Stomach (tissue), 9 donors: Measurements from ENCODE around the gene SEBOX. TPM values are rescaled to one million over a fixed set of nuclear protein-coding genes. Genes with fewer than 3 reads are reported as not detected.

Source experiments
- DNase-seq, 2 donors: peaks; one replicate each; pipeline versions ENCODE4 v3.0.0 to v3.0.0-alpha.2; 2013 to 2019
- H3K27ac ChIP-seq, 5 donors: fragments of 200-600 bp in 4 of 5; sonication (generic) in 4 of 5; one replicate each; pipeline ENCODE4 v1.5.1; 2013 to 2019; ENCODE audit warnings: mild to moderate bottlenecking in 1 of 5, moderate library complexity in 1 of 5
- H3K27me3 ChIP-seq, 3 donors: fragments of 200-600 bp; sonication (generic); one replicate each; pipeline ENCODE4 v1.5.1; 2017 to 2019; ENCODE audit warnings: mixed run types in 1 of 3
- H3K36me3 ChIP-seq, 4 donors: fragments of 200-600 bp; sonication (generic); 1 replicate in 3 of 4; 2 replicates in 1 of 4; pipeline ENCODE4 v1.5.1; 2016 to 2019
- H3K4me1 ChIP-seq, 4 donors: fragments of 200-600 bp; sonication (generic); one replicate each; pipeline ENCODE4 v1.5.1; 2016 to 2019
- H3K4me3 ChIP-seq, 4 donors: fragments of 200-600 bp; sonication (generic) in 3 of 4; one replicate each; pipeline ENCODE4 v1.5.1; 2016 to 2019; ENCODE audit warnings: mild to moderate bottlenecking in 1 of 4
- H3K9me3 ChIP-seq, 4 donors: fragments of 200-600 bp; sonication (generic); one replicate each; pipeline ENCODE4 v1.5.1; 2016 to 2019
- EP300 ChIP-seq: sonication (generic); formaldehyde crosslinking; IDR thresholded peaks from one replicate; pipeline ENCODE4 v1.6.1; 2017; ENCODE audit warnings: antibody characterized with exemption
- POLR2A ChIP-seq, 4 donors: fragments of 450-650 bp; IDR thresholded peaks; one replicate each; pipeline ENCODE4 v1.6.1; 2016; ENCODE audit warnings: antibody characterized with exemption in 4 of 4, control low read depth in 2 of 4, mild to moderate bottlenecking in 1 of 4, moderate library complexity in 1 of 4
- POLR2AphosphoS5 ChIP-seq, 3 donors: sonication (generic); formaldehyde crosslinking; IDR thresholded peaks; one replicate each; pipeline ENCODE4 v1.6.1; 2016; ENCODE audit warnings: antibody characterized with exemption in 3 of 3
- WGBS, 5 donors: extraction: QIAGEN DNeasy Blood & Tissue Kit in 3 of 5; methylation state at CpG; one replicate each; pipeline versions ENCODE4 v1.1.5 to v1.1.7; 2013 to 2018; 5-methylcytosine and 5-hydroxymethylcytosine counted together
- intact Hi-C: fragments of 100-400 bp; cut with DNase I; formaldehyde crosslinking; loops from one replicate; pipeline ENCODE4 v1.15.1; 2023; ENCODE audit warnings: low total_unique reads
- polyA plus RNA-seq, 3 donors: library from polyadenylated mRNA; stranded (reverse); fragments of 200-250 nt; gene quantifications; one replicate each; pipeline ENCODE4 v1.2.3, GENCODE V29; 2013
- total RNA-seq, 5 donors: library from RNA; depleted of rRNA; stranded (reverse); fragments of >200 nt; gene quantifications; one replicate each; pipeline versions ENCODE4 v1.1.0 to v1.2.3, GENCODE V29; 2014 to 2016
- TF ChIP-seq, protein P1 (sequence below), 7 experiments: fragments of 450-650 bp in 4 of 7; fragments of 200-600 bp in 3 of 7; sonication (generic) in 3 of 7; IDR thresholded peaks; one replicate each; pipeline ENCODE4 v1.5.1; 2016 to 2019; ENCODE audit warnings: antibody characterized with exemption in 7 of 7, control low read depth in 2 of 7, mild to moderate bottlenecking in 1 of 7
- donor health status: healthy with polysubstance abuse.
- donor health status: Bipolar disorder and iron deficiency.
- donor health status: healthy.

SEBOX gene
- total and polyA plus RNA-seq, 8 donors, result not detected

DNA sequence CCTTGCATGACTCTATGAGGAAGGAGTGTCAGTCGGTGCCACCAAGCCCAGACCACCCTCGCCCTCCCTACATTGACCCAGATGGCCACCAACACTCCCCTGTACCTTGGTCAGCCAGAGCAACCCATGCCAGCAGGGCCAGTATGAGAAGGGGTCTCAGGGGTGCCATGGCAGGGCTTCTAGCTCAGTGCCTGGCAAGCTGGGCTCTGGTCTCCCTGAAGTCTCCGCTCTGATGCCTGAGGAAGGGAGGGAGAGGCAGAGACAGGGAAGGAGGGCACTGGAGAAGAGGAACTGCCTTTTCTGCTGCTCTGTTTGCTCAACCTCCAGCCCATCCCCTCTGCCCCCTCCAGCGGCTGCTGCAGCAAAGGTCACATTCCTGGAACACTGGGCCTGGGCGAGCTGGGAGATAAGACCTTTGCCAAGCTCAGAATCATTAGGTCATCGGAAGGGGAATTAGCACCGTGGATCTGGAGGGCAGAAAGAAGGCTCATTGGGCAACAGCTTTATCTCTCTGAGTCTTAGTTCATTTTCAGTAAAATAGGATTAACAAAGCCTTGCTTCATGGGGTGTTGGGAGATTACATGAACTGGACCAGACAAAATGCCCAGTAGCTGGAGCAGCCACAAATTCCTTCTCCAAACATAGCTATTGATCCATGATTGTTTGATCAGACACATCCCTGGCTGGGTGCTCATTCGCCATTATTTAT, 5.2 kb upstream of the SEBOX start, which contains the start of gene VTN:
VTN (minus strand) TSS at position 273 of the 709 bp plus-strand sequence; CDS start at position 169, 104 bp downstream.
- WGBS, 5 donors, result 12 to 22% (median 16%) methylated on average over 6 to 8 of the region's 8 CpGs
- Histone ChIP-seq H3K27ac (peak within 1 kb of the TSS in 4 of 5 donors; percentile 59 to 83 (median 75)), H3K9me3 (no peaks in the 10 kb centered on the region), H3K4me1 (peaks cover 28 to 43% (median 38%) of the 10 kb centered on the region in 4 donors), H3K27me3 (peaks cover 0 to 25% (median 5%) of the 10 kb centered on the region in 3 donors), H3K4me3 (peak within 1 kb of the TSS; percentile 56 to 76 (median 66)), H3K36me3 (peaks cover 0 to 5% (median 2%) of the 10 kb centered on the region in 4 donors)
- TF ChIP-seq POLR2AphosphoS5 (IDR thresholded peaks at IDR 0.05) (peak in 1 of 3 donors; percentile 27), POLR2A (IDR thresholded peaks at IDR 0.05) (no peak)
- intact Hi-C loops, result no loop called here
- peak; percentile 47 to 57 for DNase-seq

DNA sequence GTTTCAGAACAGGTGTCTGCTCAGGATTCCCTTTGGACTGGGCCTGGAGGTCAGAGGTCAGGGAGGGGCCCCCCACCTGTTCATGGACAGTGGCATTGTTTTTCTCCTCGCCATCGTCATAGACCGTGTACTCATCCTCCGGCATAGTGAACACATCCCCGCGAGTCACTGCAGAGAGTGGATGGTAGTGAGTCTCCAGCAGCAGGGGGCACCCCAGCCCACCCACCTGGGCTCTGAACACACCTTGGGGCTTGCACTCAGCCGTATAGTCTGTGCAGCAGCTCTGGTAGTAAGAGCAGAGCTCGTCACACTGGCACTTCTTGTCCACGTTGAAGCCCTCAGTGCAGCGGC, 4.7 kb upstream of the SEBOX start:
- TF ChIP-seq, protein P1, sequence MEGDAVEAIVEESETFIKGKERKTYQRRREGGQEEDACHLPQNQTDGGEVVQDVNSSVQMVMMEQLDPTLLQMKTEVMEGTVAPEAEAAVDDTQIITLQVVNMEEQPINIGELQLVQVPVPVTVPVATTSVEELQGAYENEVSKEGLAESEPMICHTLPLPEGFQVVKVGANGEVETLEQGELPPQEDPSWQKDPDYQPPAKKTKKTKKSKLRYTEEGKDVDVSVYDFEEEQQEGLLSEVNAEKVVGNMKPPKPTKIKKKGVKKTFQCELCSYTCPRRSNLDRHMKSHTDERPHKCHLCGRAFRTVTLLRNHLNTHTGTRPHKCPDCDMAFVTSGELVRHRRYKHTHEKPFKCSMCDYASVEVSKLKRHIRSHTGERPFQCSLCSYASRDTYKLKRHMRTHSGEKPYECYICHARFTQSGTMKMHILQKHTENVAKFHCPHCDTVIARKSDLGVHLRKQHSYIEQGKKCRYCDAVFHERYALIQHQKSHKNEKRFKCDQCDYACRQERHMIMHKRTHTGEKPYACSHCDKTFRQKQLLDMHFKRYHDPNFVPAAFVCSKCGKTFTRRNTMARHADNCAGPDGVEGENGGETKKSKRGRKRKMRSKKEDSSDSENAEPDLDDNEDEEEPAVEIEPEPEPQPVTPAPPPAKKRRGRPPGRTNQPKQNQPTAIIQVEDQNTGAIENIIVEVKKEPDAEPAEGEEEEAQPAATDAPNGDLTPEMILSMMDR (IDR thresholded peaks at IDR 0.05), result no peak
- no peak for TF ChIP-seq POLR2A (IDR thresholded peaks at IDR 0.05)
- TF ChIP-seq POLR2AphosphoS5 (IDR thresholded peaks at IDR 0.05), result no peak
- no peak for TF ChIP-seq EP300
- Histone ChIP-seq H3K27ac (peak overlapping the region in 2 of 5 donors; percentile 75), H3K4me3 (no peak overlapping the region), H3K27me3 (peaks cover 0 to 25% (median 5%) of the 10 kb centered on the region in 3 donors), H3K4me1 (peaks cover 28 to 43% (median 38%) of the 10 kb centered on the region in 4 donors), H3K9me3 (no peaks in the 10 kb centered on the region), H3K36me3 (peaks cover 0 to 10% (median 7%) of the 10 kb centered on the region in 4 donors)
- intact Hi-C loops, result no loop called here
- DNase-seq, result no peak
- 50 to 66% (median 56%) methylated on average over 4 to 10 of the region's 10 CpGs for WGBS, 5 donors

- Histone ChIP-seq H3K4me1 (peaks cover 28 to 43% (median 38%) of the 10 kb centered on the region in 4 donors), H3K27me3 (peaks cover 0 to 25% (median 5%) of the 10 kb centered on the region in 3 donors), H3K27ac (no peak overlapping the region), H3K4me3 (no peak overlapping the region), H3K9me3 (no peaks in the 10 kb centered on the region), H3K36me3 (peaks cover 0 to 16% (median 12%) of the 10 kb centered on the region in 4 donors)
- TF ChIP-seq EP300 (no peak), POLR2AphosphoS5 (IDR thresholded peaks at IDR 0.05) (no peak), POLR2A (IDR thresholded peaks at IDR 0.05) (no peak)
- TF ChIP-seq, protein P1 (IDR thresholded peaks at IDR 0.05), result no peak
- 88 to 93% (median 90%) methylated on average over 21 to 23 of the region's 23 CpGs for WGBS, 5 donors
- intact Hi-C loops, result no loop called here
- no peak for DNase-seq
Measured at GRCh38 chr17:28368915-28369683, 4.1 kb upstream of the SEBOX start.

GRCh38 chr17:28368306-28368831, 3.4 kb upstream of the SEBOX start:
- DNase-seq, result no peak
- intact Hi-C loops, result no loop called here
- Histone ChIP-seq H3K27ac (no peak overlapping the region), H3K4me1 (peaks cover 28 to 38% (median 36%) of the 10 kb centered on the region in 4 donors), H3K9me3 (no peaks in the 10 kb centered on the region), H3K27me3 (peaks cover 0 to 21% (median 5%) of the 10 kb centered on the region in 3 donors), H3K36me3 (peaks cover 4 to 23% (median 20%) of the 10 kb centered on the region in 4 donors), H3K4me3 (no peak overlapping the region)
- WGBS, 5 donors, result 50 to 70% (median 56%) methylated on average over 5 of the region's 5 CpGs
- TF ChIP-seq EP300 (no peak), POLR2AphosphoS5 (IDR thresholded peaks at IDR 0.05) (no peak), POLR2A (IDR thresholded peaks at IDR 0.05) (no peak)
- TF ChIP-seq, protein P1 (IDR thresholded peaks at IDR 0.05), result no peak
